Cardiac fibroblast (primary cell): ENCODE measurements around the gene C15orf61.

Experiments
- DNase-seq, 2 donors: peaks; one replicate each; pipeline versions ENCODE4 v3.0.0 to v3.0.0-alpha.2; 2010; ENCODE audit warnings: low read depth in 2 of 2
- H3K4me3 ChIP-seq, 2 donors: replicated peaks in 1 of 2; 1 replicate in 1 of 2; 2 replicates in 1 of 2; pipeline ENCODE4 v1.5.1; 2011; ENCODE audit warnings: low read depth in 2 of 2, low read length in 2 of 2, mild to moderate bottlenecking in 2 of 2, moderate library complexity in 1 of 2
- CTCF ChIP-seq: IDR thresholded peaks from one replicate; pipeline ENCODE4 v1.5.1; 2011; ENCODE audit warnings: low read depth, mild to moderate bottlenecking, low read length, inconsistent platforms

C15orf61 gene

GRCh38 chr15:67558502-67558901, 37.6 kb downstream of the C15orf61 start:
- no peak for TF ChIP-seq CTCF
- no peak overlapping the region for H3K4me3 ChIP-seq
- DNase-seq: no peak

- TF ChIP-seq CTCF: no peak
Observed at GRCh38 chr15:67559158-67559557, 38.2 kb downstream of the C15orf61 start.

GRCh38 chr15:67559576-67559975, 38.6 kb downstream of the C15orf61 start:
- no peak for DNase-seq
- TF ChIP-seq CTCF: no peak
- no peak overlapping the region for H3K4me3 ChIP-seq

More at GRCh38 chr15:67559158-67559557, 38.2 kb downstream of the C15orf61 start:
- no peak overlapping the region for H3K4me3 ChIP-seq
- no peak for DNase-seq

- no peak for TF ChIP-seq CTCF
- H3K4me3 ChIP-seq: no peak overlapping the region
- DNase-seq: no peak
Observed at GRCh38 chr15:67560320-67560719, 39.4 kb downstream of the C15orf61 start.

- H3K4me3 ChIP-seq: no peak overlapping the region
- DNase-seq: no peak
- TF ChIP-seq CTCF: no peak
Observed at GRCh38 chr15:67563092-67563491, 42.2 kb downstream of the C15orf61 start.

- DNase-seq: no peak
- H3K4me3 ChIP-seq: no peak overlapping the region
- TF ChIP-seq CTCF: no peak
Observed at GRCh38 chr15:67564021-67564967, 43.4 kb downstream of the C15orf61 start.
